Inflammatory macrophage (primary cell): ENCODE data around the gene ABCE1.
"Not testable (repeated sequence)": the region's sequence is repeated elsewhere in the genome, so short reads cannot be mapped to it uniquely, and the experiment has no call there.

Source experiments
- DNase-seq, 2 donors: peaks; one replicate each; pipeline ENCODE4 v3.0.0-alpha.2; 2020 to 2022

ABCE1 gene

DNA sequence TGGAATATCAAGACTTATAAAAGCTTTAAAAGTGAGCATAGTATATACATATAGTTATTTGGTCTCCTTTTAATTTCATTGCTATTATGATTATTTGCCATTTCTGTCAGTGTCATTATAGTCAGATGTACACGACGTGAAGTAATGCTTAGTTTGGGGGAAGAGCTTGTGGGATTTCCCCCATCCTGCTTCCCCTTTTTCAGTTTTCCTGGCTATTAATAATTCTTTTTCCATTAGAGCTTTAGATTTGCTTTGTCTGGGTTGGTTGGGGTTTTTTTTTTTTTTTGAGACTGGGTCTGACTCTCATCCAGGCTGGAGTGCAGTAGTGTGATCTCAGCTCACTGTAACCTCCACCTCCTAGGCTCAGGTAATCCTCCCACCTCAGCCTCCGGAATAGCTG lies 5.4 kb downstream of the ABCE1 start:
- DNase-seq, result peak; percentile 64 to 75

GRCh38 chr4:145107126-145107525 lies 9.0 kb downstream of the ABCE1 start:
- DNase-seq, result no peak

- DNase-seq, result no peak
These were observed 10.0 kb downstream of the ABCE1 start for GRCh38 chr4:145108128-145108527.

GRCh38 chr4:145125396-145125795 lies 27.3 kb downstream of the ABCE1 start:
- DNase-seq, result no peak

GRCh38 chr4:145130130-145130529 lies 32.0 kb downstream of the ABCE1 start:
- no peak for DNase-seq

- no peak for DNase-seq
These were observed 32.8 kb downstream of the ABCE1 start for GRCh38 chr4:145130788-145131399.

- no peak for DNase-seq
These were observed 33.7 kb downstream of the ABCE1 start for GRCh38 chr4:145131848-145132247.

DNA sequence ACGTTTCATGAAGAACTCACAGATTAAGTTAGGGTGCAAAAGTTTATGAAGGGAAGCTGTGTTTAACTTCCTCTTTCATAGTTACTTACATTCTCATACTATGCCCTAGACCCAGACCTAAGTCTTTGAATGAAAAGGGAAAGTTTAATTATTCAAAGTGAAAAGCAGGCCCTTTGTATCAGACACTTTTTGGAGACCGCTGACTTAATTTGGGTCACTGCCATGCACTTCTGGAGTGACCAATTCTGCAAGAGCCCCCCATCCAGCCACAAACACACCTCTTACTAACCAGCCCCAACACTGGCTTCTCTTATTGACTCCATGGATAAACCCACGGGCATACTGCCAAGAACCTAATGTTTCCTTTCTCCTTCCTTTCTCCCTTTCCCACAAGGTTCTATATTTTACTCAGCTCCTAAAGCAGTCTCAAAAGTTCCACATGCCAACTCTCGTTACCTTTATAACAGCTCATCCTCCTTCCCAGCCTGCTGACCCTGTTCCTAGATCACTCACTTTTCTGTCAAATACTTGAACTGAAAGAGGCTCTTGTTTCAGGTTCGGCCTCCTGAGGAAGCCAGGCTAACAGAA lies 34.5 kb downstream of the ABCE1 start:
- peak in 1 of 2 donors; percentile 14 for DNase-seq

DNA sequence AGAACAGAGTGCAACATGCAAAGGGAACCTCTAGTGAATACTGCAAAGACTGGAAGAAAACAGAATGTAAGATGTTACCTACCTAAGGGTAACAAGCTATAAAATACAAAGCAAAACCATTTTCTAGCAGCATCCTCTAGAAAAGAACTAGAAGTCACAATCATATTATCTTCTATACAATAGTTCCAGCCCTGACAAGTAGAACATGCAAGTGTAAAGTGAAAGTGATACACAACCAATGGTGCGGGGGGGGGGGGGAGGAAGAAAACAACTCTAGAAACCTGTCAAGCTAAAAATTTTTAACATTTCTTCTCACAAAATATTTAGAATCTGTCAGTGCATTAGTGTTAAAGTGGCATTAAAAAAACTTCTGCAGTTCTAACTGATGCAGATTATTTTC lies 38.1 kb downstream of the ABCE1 start:
- DNase-seq, result not testable (repeated sequence)

DNA sequence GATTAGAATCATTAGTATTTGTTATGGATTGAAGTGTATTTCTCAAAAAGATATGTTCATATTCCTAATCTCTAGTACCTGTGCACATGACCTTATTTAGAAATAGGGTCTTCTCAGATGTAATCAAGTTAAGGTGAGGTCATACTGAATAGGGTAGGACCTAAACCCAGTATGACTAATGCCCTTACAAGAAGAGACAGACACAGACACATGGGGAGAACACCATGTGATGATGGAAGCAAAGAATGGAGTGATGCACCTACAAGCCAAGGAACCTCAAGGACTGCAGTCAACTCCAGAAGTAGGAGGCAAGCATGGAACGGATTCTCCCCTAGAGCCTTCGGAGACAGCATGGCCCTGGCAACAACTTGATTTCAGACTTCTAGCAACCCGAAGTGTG lies 50.9 kb downstream of the ABCE1 start:
- DNase-seq, result no peak

- no peak for DNase-seq
These were observed 55.2 kb downstream of the ABCE1 start for GRCh38 chr4:145153181-145153903.

- DNase-seq, result no peak
These were observed 55.8 kb downstream of the ABCE1 start for GRCh38 chr4:145153904-145154298.

DNA sequence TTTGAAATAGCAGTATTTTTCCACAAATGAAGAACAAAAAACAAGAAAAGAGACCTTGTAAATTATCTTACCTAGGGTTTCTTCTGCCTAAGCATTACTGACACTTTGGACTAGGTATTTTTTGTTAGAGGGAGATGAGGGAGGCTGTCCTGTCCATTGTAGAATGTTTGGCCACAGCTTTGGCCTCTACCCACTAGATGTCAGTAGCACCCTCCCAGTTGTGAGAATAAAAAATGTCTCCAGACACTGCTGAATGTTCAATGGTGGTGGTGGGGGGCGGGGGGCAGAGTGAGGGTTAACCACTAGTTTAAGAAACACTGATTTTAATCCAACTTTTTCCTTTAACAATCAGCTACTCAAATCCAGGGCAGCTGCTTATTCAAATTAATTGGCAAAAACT lies 56.5 kb downstream of the ABCE1 start:
- peak in 1 of 2 donors; percentile 20 for DNase-seq

DNA sequence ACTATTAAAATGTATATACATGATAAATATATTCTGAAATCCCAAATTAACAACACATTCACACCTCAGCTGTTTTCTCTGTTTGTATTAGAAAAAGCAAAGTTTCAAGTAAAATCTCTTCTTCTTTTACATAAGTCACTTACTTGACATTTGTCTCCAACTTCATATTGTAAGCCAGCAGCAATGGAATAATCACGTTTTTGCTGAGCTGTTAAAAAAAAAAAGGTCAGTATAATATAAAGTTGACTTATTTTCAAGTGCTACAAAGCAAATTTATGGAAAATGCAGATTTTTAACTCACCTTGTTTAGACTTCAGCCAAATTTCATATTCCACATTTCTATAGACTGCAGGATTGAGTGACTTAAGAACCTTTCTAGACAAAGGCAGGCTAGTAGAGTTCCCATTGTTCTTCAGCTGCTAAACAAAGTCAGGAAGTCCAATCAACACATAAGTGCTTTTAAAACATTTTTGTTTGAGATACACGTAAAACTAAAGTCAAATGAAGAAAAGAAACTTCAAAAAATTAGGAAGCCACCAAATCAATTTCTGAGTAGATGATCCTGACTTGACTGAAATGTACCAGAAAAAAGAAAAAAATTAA lies 57.3 kb downstream of the ABCE1 start:
- no peak for DNase-seq

GRCh38 chr4:145156986-145157385 lies 58.9 kb downstream of the ABCE1 start:
- DNase-seq, result no peak

- no peak for DNase-seq
These were observed 63.4 kb downstream of the ABCE1 start for GRCh38 chr4:145161549-145161948.

DNA sequence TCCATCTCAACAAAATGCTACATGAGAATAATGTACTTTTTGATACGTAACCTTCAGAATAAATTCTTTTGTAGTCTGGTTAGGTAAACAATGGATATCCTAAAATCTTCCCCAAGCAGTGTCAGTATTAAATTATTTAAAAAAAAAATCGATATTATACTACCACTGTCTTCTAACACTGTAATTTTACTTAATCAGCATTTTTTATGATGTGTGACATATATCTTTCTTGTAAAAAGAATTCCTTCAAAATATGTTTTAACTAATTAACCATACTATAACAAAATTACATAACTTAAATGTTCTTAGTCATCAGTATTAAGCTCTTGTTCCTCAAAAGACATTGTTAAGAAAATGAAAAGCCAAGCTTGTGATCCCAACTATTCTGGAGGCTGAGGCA lies 69.8 kb downstream of the ABCE1 start:
- peak in 1 of 2 donors; percentile 4 for DNase-seq

DNA sequence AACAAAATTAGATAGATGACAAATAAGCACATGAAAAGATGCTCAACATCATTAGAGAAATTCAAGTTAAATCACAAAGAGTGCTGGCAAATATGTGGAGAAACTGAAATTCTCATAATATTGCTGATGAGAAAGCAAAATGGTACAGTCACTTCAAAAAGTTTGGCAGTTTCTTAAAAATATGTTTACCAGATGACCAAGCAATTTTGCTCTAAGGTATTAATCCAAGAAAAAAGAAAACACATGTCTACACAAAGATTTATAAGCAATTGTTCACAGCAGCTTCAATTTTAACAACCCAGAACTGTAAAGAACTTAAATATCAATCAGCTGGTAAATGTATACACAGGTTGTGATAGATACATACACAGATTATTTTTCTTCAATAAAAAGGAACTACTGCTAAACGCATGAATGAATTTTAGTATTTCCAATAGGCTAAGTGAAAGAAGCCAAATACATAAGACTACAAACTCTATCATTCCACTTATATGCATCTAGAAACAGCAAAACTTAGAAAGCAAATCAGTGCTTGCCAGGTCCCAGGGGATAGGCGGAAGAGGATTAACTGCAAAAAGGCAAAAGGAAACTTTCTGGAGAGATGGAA lies 70.6 kb downstream of the ABCE1 start:
- DNase-seq, result no peak

- no peak for DNase-seq
These were observed 72.1 kb downstream of the ABCE1 start for GRCh38 chr4:145170223-145170622.

- peak in 1 of 2 donors; percentile 28 for DNase-seq
These were observed 73.8 kb downstream of the ABCE1 start for GRCh38 chr4:145171911-145172310.

GRCh38 chr4:145176641-145177432 lies 78.7 kb downstream of the ABCE1 start:
- peak in 1 of 2 donors; percentile 5 for DNase-seq

DNA sequence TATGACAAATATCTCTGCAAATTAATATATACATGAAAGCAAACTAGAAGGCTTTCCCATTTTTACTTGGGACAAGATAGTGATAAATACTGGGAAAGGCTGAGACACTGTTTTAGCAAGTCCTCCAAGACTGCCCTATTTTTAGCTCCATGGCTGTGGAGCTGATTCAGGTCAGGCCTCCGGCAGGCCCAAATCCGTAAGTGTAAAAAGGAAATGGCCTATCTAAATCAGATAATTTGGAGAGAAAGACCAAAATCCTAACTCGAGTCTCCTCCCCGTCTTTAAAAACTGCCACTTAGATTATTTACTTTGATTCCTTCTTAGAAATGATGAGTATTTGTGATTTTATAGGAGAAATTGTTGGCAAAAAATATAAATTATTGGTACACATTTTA lies 79.4 kb downstream of the ABCE1 start:
- DNase-seq, result peak in 1 of 2 donors; percentile 59
